ENCODE data around the gene TMED9.
"Not testable (repeated sequence)": the region's sequence is repeated elsewhere in the genome, so short reads cannot be mapped to it uniquely, and the experiment has no call there.

The TMED9 gene

GRCh38 chr5:177553671-177554429 is 38.2 kb upstream of the TMED9 start:
- Histone ChIP-seq H3K9me3 (ENCODE audit: control insufficient read depth in 5 of 5, low read length in 5 of 5) (no peaks in the 10 kb centered on the region), H3K36me3 (ENCODE audit: control insufficient read depth in 5 of 5, insufficient read depth in 5 of 5, low read length in 5 of 5) (peaks cover 0 to 16% (median 4%) of the 10 kb centered on the region in 5 donors), H3K4me1 (ENCODE audit: control insufficient read depth in 5 of 5, insufficient read depth in 5 of 5, low read length in 5 of 5) (peaks cover 8 to 30% (median 28%) of the 10 kb centered on the region in 5 donors), H3K9ac (ENCODE audit: low read length in 5 of 5) (peak overlapping the region; percentile 44 to 94 (median 88)), H3K27ac (ENCODE audit: low read depth, low read length) (peak overlapping the region; percentile 80), H3K27me3 (ENCODE audit: control insufficient read depth in 5 of 5, insufficient read depth in 4 of 5, low read length in 5 of 5) (no peaks in the 10 kb centered on the region), H3K4me3 (ENCODE audit: low read depth in 1 of 5, low read length in 5 of 5) (peak overlapping the region; percentile 75 to 87 (median 80))

- Histone ChIP-seq H3K27me3 (ENCODE audit: control insufficient read depth in 5 of 5, insufficient read depth in 4 of 5, low read length in 5 of 5) (no peaks in the 10 kb centered on the region), H3K36me3 (ENCODE audit: control insufficient read depth in 5 of 5, insufficient read depth in 5 of 5, low read length in 5 of 5) (peaks cover 0 to 13% (median 4%) of the 10 kb centered on the region in 5 donors), H3K9ac (ENCODE audit: low read length in 5 of 5) (peak within 1 kb of the TSS; percentile 44 to 94 (median 88)), H3K4me1 (ENCODE audit: control insufficient read depth in 5 of 5, insufficient read depth in 5 of 5, low read length in 5 of 5) (peaks cover 8 to 30% (median 28%) of the 10 kb centered on the region in 5 donors), H3K9me3 (ENCODE audit: control insufficient read depth in 5 of 5, low read length in 5 of 5) (no peaks in the 10 kb centered on the region), H3K4me3 (ENCODE audit: low read depth in 1 of 5, low read length in 5 of 5) (peak within 1 kb of the TSS; percentile 80 to 89 (median 86)), H3K27ac (ENCODE audit: low read depth, low read length) (peak within 1 kb of the TSS; percentile 80)
Observed at GRCh38 chr5:177554474-177555111, 37.4 kb upstream of the TMED9 start, which contains the start of gene FAM193B. FAM193B (minus strand) TSS chr5:177554563; CDS start chr5:177554458, 105 bp downstream.

- no peaks in the 10 kb centered on the region for H3K9me3 ChIP-seq (ENCODE audit: control insufficient read depth in 5 of 5, low read length in 5 of 5)
- peaks cover 0 to 13% (median 4%) of the 10 kb centered on the region in 5 donors for H3K36me3 ChIP-seq (ENCODE audit: control insufficient read depth in 5 of 5, insufficient read depth in 5 of 5, low read length in 5 of 5)
- peak overlapping the region in 3 of 5 donors; percentile 58 to 87 (median 86) for H3K4me3 ChIP-seq (ENCODE audit: low read depth in 1 of 5, low read length in 5 of 5)
- no peaks in the 10 kb centered on the region for H3K27me3 ChIP-seq (ENCODE audit: control insufficient read depth in 5 of 5, insufficient read depth in 4 of 5, low read length in 5 of 5)
- no peak overlapping the region for H3K27ac ChIP-seq (ENCODE audit: low read depth, low read length)
- peaks cover 8 to 30% (median 28%) of the 10 kb centered on the region in 5 donors for H3K4me1 ChIP-seq (ENCODE audit: control insufficient read depth in 5 of 5, insufficient read depth in 5 of 5, low read length in 5 of 5)
- H3K9ac ChIP-seq (ENCODE audit: low read length in 5 of 5) = no peak overlapping the region
Observed at GRCh38 chr5:177555228-177555627, 36.8 kb upstream of the TMED9 start.

- H3K9ac ChIP-seq (ENCODE audit: low read length in 5 of 5) = no peak overlapping the region
- H3K27ac ChIP-seq (ENCODE audit: low read depth, low read length) = no peak overlapping the region
- H3K4me1 ChIP-seq (ENCODE audit: control insufficient read depth in 5 of 5, insufficient read depth in 5 of 5, low read length in 5 of 5) = peaks cover 8 to 27% (median 25%) of the 10 kb centered on the region in 5 donors
- no peak overlapping the region for H3K4me3 ChIP-seq (ENCODE audit: low read depth in 1 of 5, low read length in 5 of 5)
- peaks cover 0 to 10% (median 4%) of the 10 kb centered on the region in 5 donors for H3K36me3 ChIP-seq (ENCODE audit: control insufficient read depth in 5 of 5, insufficient read depth in 5 of 5, low read length in 5 of 5)
- H3K9me3 ChIP-seq (ENCODE audit: control insufficient read depth in 5 of 5, low read length in 5 of 5) = no peaks in the 10 kb centered on the region
- no peaks in the 10 kb centered on the region for H3K27me3 ChIP-seq (ENCODE audit: control insufficient read depth in 5 of 5, insufficient read depth in 4 of 5, low read length in 5 of 5)
Observed at GRCh38 chr5:177555665-177556064, 36.3 kb upstream of the TMED9 start.

GRCh38 chr5:177557041-177557647 is 34.9 kb upstream of the TMED9 start:
- H3K9ac ChIP-seq (ENCODE audit: low read length in 5 of 5) = no peak overlapping the region
- H3K4me3 ChIP-seq (ENCODE audit: low read depth in 1 of 5, low read length in 5 of 5) = no peak overlapping the region
- no peak overlapping the region for H3K27ac ChIP-seq (ENCODE audit: low read depth, low read length)
- H3K27me3 ChIP-seq (ENCODE audit: control insufficient read depth in 5 of 5, insufficient read depth in 4 of 5, low read length in 5 of 5) = no peaks in the 10 kb centered on the region
- H3K4me1 ChIP-seq (ENCODE audit: control insufficient read depth in 5 of 5, insufficient read depth in 5 of 5, low read length in 5 of 5) = peaks cover 8 to 25% (median 22%) of the 10 kb centered on the region in 5 donors
- H3K9me3 ChIP-seq (ENCODE audit: control insufficient read depth in 5 of 5, low read length in 5 of 5) = no peaks in the 10 kb centered on the region
- H3K36me3 ChIP-seq (ENCODE audit: control insufficient read depth in 5 of 5, insufficient read depth in 5 of 5, low read length in 5 of 5) = peaks cover 0 to 2% (median 0%) of the 10 kb centered on the region in 5 donors

- Histone ChIP-seq H3K4me1 (ENCODE audit: control insufficient read depth in 5 of 5, insufficient read depth in 5 of 5, low read length in 5 of 5) (peaks cover 7 to 19% (median 16%) of the 10 kb centered on the region in 5 donors), H3K27me3 (ENCODE audit: control insufficient read depth in 5 of 5, insufficient read depth in 4 of 5, low read length in 5 of 5) (no peaks in the 10 kb centered on the region), H3K9ac (ENCODE audit: low read length in 5 of 5) (no peak overlapping the region), H3K9me3 (ENCODE audit: control insufficient read depth in 5 of 5, low read length in 5 of 5) (no peaks in the 10 kb centered on the region), H3K27ac (ENCODE audit: low read depth, low read length) (no peak overlapping the region), H3K36me3 (ENCODE audit: control insufficient read depth in 5 of 5, insufficient read depth in 5 of 5, low read length in 5 of 5) (no peaks in the 10 kb centered on the region), H3K4me3 (ENCODE audit: low read depth in 1 of 5, low read length in 5 of 5) (no peak overlapping the region)
Observed at GRCh38 chr5:177557796-177558195, 34.2 kb upstream of the TMED9 start.

GRCh38 chr5:177559446-177559941 is 32.5 kb upstream of the TMED9 start:
- H3K9ac ChIP-seq (ENCODE audit: low read length in 5 of 5); H3K9me3 ChIP-seq (ENCODE audit: control insufficient read depth in 5 of 5, low read length in 5 of 5); H3K27me3 ChIP-seq (ENCODE audit: control insufficient read depth in 5 of 5, insufficient read depth in 4 of 5, low read length in 5 of 5); H3K4me3 ChIP-seq (ENCODE audit: low read depth in 1 of 5, low read length in 5 of 5); H3K27ac ChIP-seq (ENCODE audit: low read depth, low read length); H3K36me3 ChIP-seq (ENCODE audit: control insufficient read depth in 5 of 5, insufficient read depth in 5 of 5, low read length in 5 of 5); H3K4me1 ChIP-seq (ENCODE audit: control insufficient read depth in 5 of 5, insufficient read depth in 5 of 5, low read length in 5 of 5): not testable (repeated sequence)

- no peaks in the 10 kb centered on the region for H3K36me3 ChIP-seq (ENCODE audit: control insufficient read depth in 5 of 5, insufficient read depth in 5 of 5, low read length in 5 of 5)
- H3K27me3 ChIP-seq (ENCODE audit: control insufficient read depth in 5 of 5, insufficient read depth in 4 of 5, low read length in 5 of 5) = peaks cover 0 to 5% (median 3%) of the 10 kb centered on the region in 5 donors
- no peak overlapping the region for H3K9ac ChIP-seq (ENCODE audit: low read length in 5 of 5)
- no peak overlapping the region for H3K27ac ChIP-seq (ENCODE audit: low read depth, low read length)
- H3K4me3 ChIP-seq (ENCODE audit: low read depth in 1 of 5, low read length in 5 of 5) = no peak overlapping the region
- H3K9me3 ChIP-seq (ENCODE audit: control insufficient read depth in 5 of 5, low read length in 5 of 5) = no peaks in the 10 kb centered on the region
- H3K4me1 ChIP-seq (ENCODE audit: control insufficient read depth in 5 of 5, insufficient read depth in 5 of 5, low read length in 5 of 5) = no peaks in the 10 kb centered on the region
Observed at GRCh38 chr5:177565046-177565445, 27.0 kb upstream of the TMED9 start.

GRCh38 chr5:177568326-177568725 is 23.7 kb upstream of the TMED9 start:
- no peaks in the 10 kb centered on the region for H3K4me1 ChIP-seq (ENCODE audit: control insufficient read depth in 5 of 5, insufficient read depth in 5 of 5, low read length in 5 of 5)
- no peaks in the 10 kb centered on the region for H3K36me3 ChIP-seq (ENCODE audit: control insufficient read depth in 5 of 5, insufficient read depth in 5 of 5, low read length in 5 of 5)
- H3K9ac ChIP-seq (ENCODE audit: low read length in 5 of 5) = no peak overlapping the region
- no peak overlapping the region for H3K27ac ChIP-seq (ENCODE audit: low read depth, low read length)
- no peak overlapping the region for H3K4me3 ChIP-seq (ENCODE audit: low read depth in 1 of 5, low read length in 5 of 5)
- H3K9me3 ChIP-seq (ENCODE audit: control insufficient read depth in 5 of 5, low read length in 5 of 5) = no peaks in the 10 kb centered on the region
- H3K27me3 ChIP-seq (ENCODE audit: control insufficient read depth in 5 of 5, insufficient read depth in 4 of 5, low read length in 5 of 5) = peaks cover 0 to 5% (median 3%) of the 10 kb centered on the region in 5 donors

Measured in subcutaneous abdominal adipose tissue (tissue), 5 donors.